Measurements from ENCODE around the gene LSP1.

LSP1 gene

GRCh38 chr11:1932105-1932480 lies 79.2 kb downstream of the LSP1 start:
- Histone ChIP-seq H2BK5ac (ENCODE audit: low read length) (no peak overlapping the region), H3K4ac (ENCODE audit: low read depth, low read length) (no peak overlapping the region), H3K4me1 (ENCODE audit: control insufficient read depth, low read depth, low read length) (no peaks in the 10 kb centered on the region), H3K4me2 (ENCODE audit: low read length) (no peak overlapping the region), H3K79me2 (ENCODE audit: control insufficient read depth, insufficient read depth, low read length) (no peaks in the 10 kb centered on the region), H3K4me3 (ENCODE audit: low read length) (no peak overlapping the region), H3K9ac (ENCODE audit: low read length) (no peak overlapping the region), H3K27me3 (ENCODE audit: insufficient read depth, low read length, poor library complexity) (no peaks in the 10 kb centered on the region), H3K18ac (ENCODE audit: low read length) (no peak overlapping the region), H3K36me3 (ENCODE audit: control insufficient read depth, insufficient read depth, low read length) (no peaks in the 10 kb centered on the region), H2AK5ac (ENCODE audit: low read length) (no peak overlapping the region), H3K56ac (ENCODE audit: low read length) (no peak overlapping the region), H4K5ac (ENCODE audit: low read length) (no peak overlapping the region), H2BK120ac (ENCODE audit: low read depth, low read length) (no peak overlapping the region), H3K27ac (ENCODE audit: low read depth, low read length) (no peak overlapping the region), H4K8ac (ENCODE audit: low read depth, low read length) (no peak overlapping the region), H3K23ac (ENCODE audit: low read length) (no peak overlapping the region), H3K79me1 (ENCODE audit: low read length) (no peaks in the 10 kb centered on the region), H2BK15ac (replicated peaks; ENCODE audit: low read depth) (no peak overlapping the region)
- no peak for DNase-seq
- WGBS (ENCODE audit: extremely low coverage, insufficient coverage, low lambda C conversion rate): no CpG with 5 or more reads among the region's 11 CpGs

GRCh38 chr11:1932681-1933080 lies 79.8 kb downstream of the LSP1 start:
- H3K27ac ChIP-seq (ENCODE audit: low read depth, low read length): no peak overlapping the region

GRCh38 chr11:1933416-1934334 lies 80.8 kb downstream of the LSP1 start:
- Histone ChIP-seq H2BK15ac (replicated peaks; ENCODE audit: low read depth) (no peak overlapping the region), H2AK5ac (ENCODE audit: low read length) (no peak overlapping the region), H2BK120ac (ENCODE audit: low read depth, low read length) (no peak overlapping the region), H3K27me3 (ENCODE audit: insufficient read depth, low read length, poor library complexity) (no peaks in the 10 kb centered on the region), H3K9ac (ENCODE audit: low read length) (no peak overlapping the region), H3K4ac (ENCODE audit: low read depth, low read length) (no peak overlapping the region), H3K4me2 (ENCODE audit: low read length) (no peak overlapping the region), H3K79me2 (ENCODE audit: control insufficient read depth, insufficient read depth, low read length) (no peaks in the 10 kb centered on the region), H3K36me3 (ENCODE audit: control insufficient read depth, insufficient read depth, low read length) (no peaks in the 10 kb centered on the region), H3K27ac (ENCODE audit: low read depth, low read length) (no peak overlapping the region), H3K4me3 (ENCODE audit: low read length) (no peak overlapping the region), H3K23ac (ENCODE audit: low read length) (no peak overlapping the region), H4K8ac (ENCODE audit: low read depth, low read length) (no peak overlapping the region), H3K18ac (ENCODE audit: low read length) (no peak overlapping the region), H3K4me1 (ENCODE audit: control insufficient read depth, low read depth, low read length) (no peaks in the 10 kb centered on the region), H3K79me1 (ENCODE audit: low read length) (no peaks in the 10 kb centered on the region), H4K5ac (ENCODE audit: low read length) (no peak overlapping the region), H2BK5ac (ENCODE audit: low read length) (no peak overlapping the region), H3K56ac (ENCODE audit: low read length) (no peak overlapping the region)
- WGBS (ENCODE audit: extremely low coverage, insufficient coverage, low lambda C conversion rate): no CpG with 5 or more reads among the region's 18 CpGs
- DNase-seq: no peak

More at GRCh38 chr11:1932681-1933080, 79.8 kb downstream of the LSP1 start:
- no peak overlapping the region for H2BK120ac ChIP-seq (ENCODE audit: low read depth, low read length)
- H3K56ac ChIP-seq (ENCODE audit: low read length): no peak overlapping the region
- no peaks in the 10 kb centered on the region for H3K36me3 ChIP-seq (ENCODE audit: control insufficient read depth, insufficient read depth, low read length)
- no peak overlapping the region for H4K8ac ChIP-seq (ENCODE audit: low read depth, low read length)
- H3K4me2 ChIP-seq (ENCODE audit: low read length): no peak overlapping the region
- no peaks in the 10 kb centered on the region for H3K4me1 ChIP-seq (ENCODE audit: control insufficient read depth, low read depth, low read length)
- no peak overlapping the region for H3K4me3 ChIP-seq (ENCODE audit: low read length)
- H3K79me2 ChIP-seq (ENCODE audit: control insufficient read depth, insufficient read depth, low read length): no peaks in the 10 kb centered on the region
- no peaks in the 10 kb centered on the region for H3K79me1 ChIP-seq (ENCODE audit: low read length)
- H2BK15ac ChIP-seq (replicated peaks; ENCODE audit: low read depth): no peak overlapping the region
- DNase-seq: no peak
- H3K18ac ChIP-seq (ENCODE audit: low read length): no peak overlapping the region
- no peak overlapping the region for H3K4ac ChIP-seq (ENCODE audit: low read depth, low read length)
- H3K27me3 ChIP-seq (ENCODE audit: insufficient read depth, low read length, poor library complexity): no peaks in the 10 kb centered on the region
- H3K9ac ChIP-seq (ENCODE audit: low read length): no peak overlapping the region
- H2BK5ac ChIP-seq (ENCODE audit: low read length): no peak overlapping the region
- H4K5ac ChIP-seq (ENCODE audit: low read length): no peak overlapping the region
- H3K23ac ChIP-seq (ENCODE audit: low read length): no peak overlapping the region
- no peak overlapping the region for H2AK5ac ChIP-seq (ENCODE audit: low read length)
- WGBS (ENCODE audit: extremely low coverage, insufficient coverage, low lambda C conversion rate): 100% methylated on average over 2 of the region's 4 CpGs

- Histone ChIP-seq H2BK5ac (ENCODE audit: low read length) (no peak overlapping the region), H3K4me3 (ENCODE audit: low read length) (no peak overlapping the region), H3K18ac (ENCODE audit: low read length) (no peak overlapping the region), H4K5ac (ENCODE audit: low read length) (no peak overlapping the region), H3K4me1 (ENCODE audit: control insufficient read depth, low read depth, low read length) (no peaks in the 10 kb centered on the region), H2AK5ac (ENCODE audit: low read length) (no peak overlapping the region), H3K27me3 (ENCODE audit: insufficient read depth, low read length, poor library complexity) (no peaks in the 10 kb centered on the region), H2BK15ac (replicated peaks; ENCODE audit: low read depth) (no peak overlapping the region), H3K56ac (ENCODE audit: low read length) (no peak overlapping the region), H4K8ac (ENCODE audit: low read depth, low read length) (no peak overlapping the region), H2BK120ac (ENCODE audit: low read depth, low read length) (no peak overlapping the region), H3K27ac (ENCODE audit: low read depth, low read length) (no peak overlapping the region), H3K4ac (ENCODE audit: low read depth, low read length) (no peak overlapping the region), H3K79me1 (ENCODE audit: low read length) (no peaks in the 10 kb centered on the region), H3K79me2 (ENCODE audit: control insufficient read depth, insufficient read depth, low read length) (no peaks in the 10 kb centered on the region), H3K36me3 (ENCODE audit: control insufficient read depth, insufficient read depth, low read length) (no peaks in the 10 kb centered on the region), H3K9ac (ENCODE audit: low read length) (no peak overlapping the region), H3K23ac (ENCODE audit: low read length) (no peak overlapping the region), H3K4me2 (ENCODE audit: low read length) (no peak overlapping the region)
- no peak for DNase-seq
- no CpG with 5 or more reads among the region's 24 CpGs for WGBS (ENCODE audit: extremely low coverage, insufficient coverage, low lambda C conversion rate)
These were observed 81.7 kb downstream of the LSP1 start for GRCh38 chr11:1934335-1935155.

- no peak overlapping the region for H3K9ac ChIP-seq (ENCODE audit: low read length)
- no CpG with 5 or more reads among the region's 33 CpGs for WGBS (ENCODE audit: extremely low coverage, insufficient coverage, low lambda C conversion rate)
These were observed 82.5 kb downstream of the LSP1 start for GRCh38 chr11:1935156-1936071.

More at GRCh38 chr11:1935156-1936071, 82.5 kb downstream of the LSP1 start:
- Histone ChIP-seq H3K4me3 (ENCODE audit: low read length) (no peak overlapping the region), H4K5ac (ENCODE audit: low read length) (no peak overlapping the region), H3K36me3 (ENCODE audit: control insufficient read depth, insufficient read depth, low read length) (no peaks in the 10 kb centered on the region), H3K27ac (ENCODE audit: low read depth, low read length) (no peak overlapping the region), H3K4me2 (ENCODE audit: low read length) (no peak overlapping the region), H3K23ac (ENCODE audit: low read length) (no peak overlapping the region), H3K4me1 (ENCODE audit: control insufficient read depth, low read depth, low read length) (no peaks in the 10 kb centered on the region), H3K79me1 (ENCODE audit: low read length) (no peaks in the 10 kb centered on the region), H3K18ac (ENCODE audit: low read length) (no peak overlapping the region), H3K56ac (ENCODE audit: low read length) (no peak overlapping the region), H2BK5ac (ENCODE audit: low read length) (no peak overlapping the region), H4K8ac (ENCODE audit: low read depth, low read length) (no peak overlapping the region), H3K79me2 (ENCODE audit: control insufficient read depth, insufficient read depth, low read length) (no peaks in the 10 kb centered on the region), H2BK15ac (replicated peaks; ENCODE audit: low read depth) (no peak overlapping the region), H2AK5ac (ENCODE audit: low read length) (no peak overlapping the region), H3K4ac (ENCODE audit: low read depth, low read length) (no peak overlapping the region), H3K27me3 (ENCODE audit: insufficient read depth, low read length, poor library complexity) (no peaks in the 10 kb centered on the region), H2BK120ac (ENCODE audit: low read depth, low read length) (no peak overlapping the region)
- no peak for DNase-seq

All from mesendoderm (in vitro differentiated cells).